GM18951 (cell line): ENCODE measurements around the gene ARHGAP26.
"Not testable (repeated sequence)": the region's sequence is repeated elsewhere in the genome, so short reads cannot be mapped to it uniquely, and the experiment has no call there.

Experiments used
- POLR2A ChIP-seq: IDR thresholded peaks from 4 replicates; pipeline ENCODE4 v1.6.1; 2011; ENCODE audit warnings: mild to moderate bottlenecking; ENCODE audit not compliant: insufficient read length, insufficient read depth; ENCODE audit errors: extremely low read depth
- in situ Hi-C: fragments of 300-500 bp; cut with MboI; formaldehyde crosslinking; loops from one replicate; pipeline ENCODE4 v1.12.0; 2022; ENCODE audit warnings: low sequenced_read_pairs, mixed read lengths, inconsistent platforms; ENCODE audit not compliant: unreplicated experiment

The ARHGAP26 gene

GRCh38 chr5:143077453-143078103, 307.4 kb downstream of the ARHGAP26 start:
- TF ChIP-seq POLR2A = no peak
- in situ Hi-C loops = no loop called here

DNA sequence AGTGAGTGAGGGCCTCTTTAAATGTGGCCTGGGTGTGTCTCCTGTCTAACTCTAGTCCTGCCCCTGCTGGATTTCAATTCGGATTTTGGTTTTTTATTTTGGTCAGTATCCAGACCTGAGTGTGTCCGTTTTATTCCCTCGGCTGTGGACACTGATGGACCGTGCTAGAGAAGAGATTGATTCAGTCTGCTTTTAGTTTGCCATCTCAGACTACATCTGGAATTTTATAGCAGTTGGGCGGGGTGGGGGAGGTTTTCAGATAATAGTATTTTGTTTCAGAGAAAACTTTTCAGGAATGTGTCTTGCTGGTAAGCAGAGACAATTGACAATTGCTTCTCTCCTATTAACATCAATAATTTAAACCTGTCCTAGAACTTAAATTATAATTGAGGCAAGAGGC, 308.1 kb downstream of the ARHGAP26 start:
- in situ Hi-C loops = no loop called here

GRCh38 chr5:143078971-143079370, 308.8 kb downstream of the ARHGAP26 start:
- in situ Hi-C loops = no loop called here
- no peak for TF ChIP-seq POLR2A

More for the DNA sequence above, 308.1 kb downstream of the ARHGAP26 start:
- no peak for TF ChIP-seq POLR2A

DNA sequence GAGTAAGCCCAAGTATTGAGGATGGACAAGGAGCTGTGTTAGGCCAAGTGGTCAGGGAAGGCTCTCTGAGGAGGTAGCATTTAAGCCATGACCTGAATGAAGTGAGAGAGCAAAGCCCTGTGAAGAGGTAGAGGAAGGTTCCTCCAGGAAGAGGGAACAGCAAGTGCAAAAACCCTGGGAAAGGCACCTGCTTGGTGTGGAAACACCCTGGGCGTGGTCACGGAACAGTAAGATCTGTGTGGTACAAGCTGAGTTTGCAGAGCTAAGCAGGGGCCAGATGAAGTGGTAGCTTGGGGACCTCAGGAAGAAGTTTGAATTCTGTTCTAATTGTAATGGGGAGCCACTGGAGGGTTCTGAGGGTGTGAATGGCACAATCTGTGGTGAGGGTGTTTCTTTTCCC, 310.2 kb downstream of the ARHGAP26 start:
- TF ChIP-seq POLR2A = no peak
- in situ Hi-C loops = no loop called here

DNA sequence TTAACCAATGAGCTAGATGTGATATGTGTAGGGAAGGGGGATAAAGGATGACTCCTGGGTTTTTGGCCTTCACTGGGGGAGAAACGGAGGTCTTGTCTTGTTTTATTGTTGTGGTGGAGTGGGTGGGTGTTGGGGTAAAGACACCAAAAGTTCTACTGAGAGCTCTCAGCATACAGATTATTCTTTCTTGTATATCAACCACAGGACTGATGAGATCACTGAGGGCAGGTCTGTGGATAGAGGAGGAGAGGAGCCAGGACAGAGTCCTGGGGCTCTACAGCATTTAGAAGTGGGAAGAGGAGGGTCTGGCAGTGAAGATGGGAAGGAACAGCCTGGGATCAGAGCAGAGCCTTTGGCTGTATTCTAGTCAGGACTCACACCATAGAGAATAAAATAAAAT, 310.8 kb downstream of the ARHGAP26 start:
- TF ChIP-seq POLR2A = no peak
- in situ Hi-C loops = no loop called here

DNA sequence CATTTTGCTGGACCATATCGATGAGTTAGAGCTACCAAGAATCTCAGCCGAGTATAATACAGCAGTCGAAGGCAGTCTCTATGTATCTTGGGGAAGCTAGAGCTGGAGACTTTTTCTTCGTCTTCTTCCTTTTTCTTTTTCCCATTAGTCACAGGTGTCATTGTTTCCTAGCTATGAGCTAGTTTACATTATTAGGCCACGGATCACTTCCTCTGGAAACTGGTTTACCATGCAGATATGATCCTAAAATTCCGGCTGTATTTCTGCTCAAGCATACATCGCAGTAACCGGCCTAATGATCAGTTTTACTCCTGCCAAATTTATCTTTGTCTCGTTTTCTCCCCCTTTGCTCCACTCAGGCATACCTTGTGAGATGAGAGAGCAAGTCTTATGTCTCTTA, 312.8 kb downstream of the ARHGAP26 start:
- no peak for TF ChIP-seq POLR2A
- in situ Hi-C loops = no loop called here

- TF ChIP-seq POLR2A = no peak
- in situ Hi-C loops = no loop called here
Observed at GRCh38 chr5:143084407-143084806, 314.2 kb downstream of the ARHGAP26 start.

DNA sequence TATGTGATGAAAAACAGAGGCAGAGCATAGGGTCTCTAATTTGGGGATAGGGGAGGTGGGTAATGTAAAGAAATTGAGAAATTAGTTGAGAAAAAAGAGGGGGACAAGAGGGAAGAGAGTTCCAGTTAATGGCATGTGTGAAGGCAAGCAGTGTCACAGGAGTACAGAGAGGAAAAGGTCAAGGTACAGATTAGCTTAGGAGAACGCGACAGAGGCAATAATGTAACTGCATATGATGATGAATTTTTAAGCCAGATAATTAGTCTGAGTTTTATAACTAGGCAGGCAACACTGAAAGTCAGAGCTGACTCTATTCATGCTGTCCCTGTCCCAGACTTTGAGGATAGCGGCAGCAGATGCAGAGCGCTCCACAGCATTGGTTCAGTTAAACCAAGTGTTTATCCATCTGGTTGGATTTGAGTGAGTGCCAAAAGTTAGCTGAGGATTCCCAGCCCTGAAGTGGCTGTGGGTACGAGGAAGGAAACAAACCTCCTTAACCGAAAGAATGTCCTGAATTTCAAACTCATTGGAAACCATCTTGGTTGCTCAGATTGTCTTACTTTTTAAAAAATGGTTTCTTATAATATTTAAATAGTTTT, 315.2 kb downstream of the ARHGAP26 start:
- in situ Hi-C loops = no loop called here
- TF ChIP-seq POLR2A = no peak

- TF ChIP-seq POLR2A = no peak
- in situ Hi-C loops = no loop called here
Observed at GRCh38 chr5:143086546-143086907, 316.4 kb downstream of the ARHGAP26 start.

- in situ Hi-C loops = no loop called here
- no peak for TF ChIP-seq POLR2A
Observed at GRCh38 chr5:143086908-143087637, 316.9 kb downstream of the ARHGAP26 start.

DNA sequence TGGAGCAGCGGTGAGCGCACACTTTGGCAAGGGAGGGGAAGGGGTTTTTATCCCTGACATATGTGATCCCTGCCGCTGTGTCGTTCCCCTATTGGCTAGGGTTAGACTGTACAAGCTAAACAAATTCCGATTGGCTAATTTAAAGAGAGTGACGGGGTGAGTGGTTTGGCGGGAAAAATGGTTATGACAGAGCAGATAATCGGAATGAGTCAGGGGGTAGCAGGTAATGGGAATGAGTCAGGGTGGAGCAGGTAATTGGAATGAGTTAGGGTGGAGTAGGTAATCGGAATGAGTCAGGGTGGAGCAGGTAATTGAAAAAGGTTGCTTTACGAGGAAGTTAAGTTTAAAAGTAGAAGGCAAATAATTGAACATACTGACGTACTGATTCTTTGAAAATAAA, 318.5 kb downstream of the ARHGAP26 start:
- in situ Hi-C loops = not testable (repeated sequence)

- in situ Hi-C loops = not testable (repeated sequence)
Observed at GRCh38 chr5:143090044-143090443, 319.9 kb downstream of the ARHGAP26 start.

- in situ Hi-C loops = not testable (repeated sequence)
Observed at GRCh38 chr5:143092711-143093451, 322.7 kb downstream of the ARHGAP26 start.

- TF ChIP-seq POLR2A = no peak
- in situ Hi-C loops = no loop called here
Observed at GRCh38 chr5:143093452-143094086, 323.4 kb downstream of the ARHGAP26 start.
